GM18861 (cell line): Measurements from ENCODE around the gene SBF2.
"Not testable (repeated sequence)": the region's sequence is repeated elsewhere in the genome, so short reads cannot be mapped to it uniquely, and the experiment has no call there.

Experiments
- ATAC-seq: cut with Tn5 transposase; IDR thresholded peaks from one replicate; pipeline ENCODE4 v1.9.1; 2021; ENCODE audit not compliant: unreplicated experiment

Gene SBF2

DNA sequence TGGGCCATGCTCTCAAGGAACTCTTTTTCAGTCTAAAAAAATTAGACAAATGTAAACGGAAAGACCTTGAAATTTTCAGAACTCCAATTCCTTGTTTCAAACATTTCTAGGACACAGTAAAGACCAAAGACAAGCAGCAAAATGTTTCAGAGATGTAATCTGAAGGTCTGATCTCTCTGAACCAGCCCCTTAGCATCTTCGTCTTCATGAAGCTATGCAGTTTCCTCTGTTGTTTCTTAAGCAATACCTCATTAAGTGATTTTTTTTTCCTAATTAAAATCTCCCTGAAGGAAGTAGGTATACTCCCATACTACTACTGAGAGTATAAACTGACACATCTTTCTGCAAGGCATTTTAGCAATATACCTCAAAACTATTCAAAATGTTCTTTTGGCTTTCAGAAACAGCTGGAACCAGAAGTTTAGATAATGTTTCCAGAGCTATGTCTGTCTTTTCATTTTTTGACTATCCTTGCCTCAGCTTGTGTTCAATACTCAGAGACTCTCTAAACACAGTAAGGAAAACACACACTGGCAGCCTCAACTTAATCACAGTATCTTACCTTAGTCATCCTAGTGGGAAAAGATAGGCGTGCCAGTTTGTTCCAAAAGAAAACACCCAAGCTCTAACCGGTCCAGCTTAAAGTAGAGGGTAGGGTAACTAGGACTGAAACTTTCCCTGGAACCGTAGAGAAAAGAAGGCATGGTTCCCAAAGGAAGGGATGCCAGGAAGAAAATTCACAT, 25.1 kb downstream of the SBF2 start:
- no peak for ATAC-seq

DNA sequence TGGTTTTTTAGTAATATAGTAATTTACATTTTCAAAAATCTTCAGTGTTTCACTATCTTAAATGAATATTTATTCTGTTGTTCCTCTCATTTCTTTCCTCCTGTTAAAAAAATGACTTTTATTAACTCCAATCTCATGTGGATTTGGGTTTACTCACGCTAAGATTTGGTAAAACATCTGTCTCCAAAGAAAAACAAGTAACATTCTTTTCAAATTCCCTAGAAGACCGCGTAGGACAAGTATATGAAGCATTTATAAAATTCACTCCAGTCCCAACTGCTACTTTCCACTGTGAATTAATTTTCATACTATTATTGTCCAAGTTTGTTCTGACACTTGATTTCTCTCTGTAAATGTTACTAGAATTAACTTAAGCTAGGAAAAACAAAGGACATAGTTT, 26.2 kb downstream of the SBF2 start:
- no peak for ATAC-seq

DNA sequence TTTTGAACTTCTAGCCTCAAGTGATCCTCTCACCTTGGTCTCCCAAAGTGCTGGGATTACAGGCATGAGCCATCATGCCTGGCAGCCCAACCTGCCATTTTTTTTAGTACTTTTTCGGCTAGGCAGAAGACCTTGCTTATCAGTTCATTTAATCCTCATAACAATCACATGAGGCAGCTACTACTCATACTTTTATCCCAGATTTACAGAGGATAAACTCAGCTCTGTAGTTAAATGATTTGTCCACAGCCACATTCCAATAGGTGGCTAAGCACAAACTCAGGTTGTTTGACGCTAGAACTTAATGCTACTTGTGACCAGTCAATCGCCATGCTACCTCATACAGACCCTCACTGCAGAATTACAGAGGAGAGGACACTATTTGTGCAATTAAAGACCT, 28.1 kb downstream of the SBF2 start:
- no peak for ATAC-seq

DNA sequence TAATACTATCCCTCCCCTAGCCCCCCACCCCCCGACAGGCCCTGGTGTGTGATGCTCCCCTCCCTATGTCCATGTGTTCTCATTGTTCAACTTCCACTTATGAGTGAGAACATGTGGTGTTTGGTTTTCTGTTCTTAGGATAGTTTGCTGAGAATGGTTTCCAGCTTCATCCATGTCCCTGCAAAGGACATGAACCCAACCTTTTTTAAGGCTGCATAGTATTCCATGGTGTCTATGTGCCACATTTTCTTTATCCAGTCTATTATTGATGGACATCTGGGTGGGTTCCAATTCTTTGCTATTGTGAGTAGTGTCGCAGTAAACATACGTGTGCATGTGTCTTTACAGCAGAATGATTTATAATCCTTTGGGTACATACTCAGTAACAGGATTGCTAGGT, 29.3 kb downstream of the SBF2 start:
- ATAC-seq, result not testable (repeated sequence)

DNA sequence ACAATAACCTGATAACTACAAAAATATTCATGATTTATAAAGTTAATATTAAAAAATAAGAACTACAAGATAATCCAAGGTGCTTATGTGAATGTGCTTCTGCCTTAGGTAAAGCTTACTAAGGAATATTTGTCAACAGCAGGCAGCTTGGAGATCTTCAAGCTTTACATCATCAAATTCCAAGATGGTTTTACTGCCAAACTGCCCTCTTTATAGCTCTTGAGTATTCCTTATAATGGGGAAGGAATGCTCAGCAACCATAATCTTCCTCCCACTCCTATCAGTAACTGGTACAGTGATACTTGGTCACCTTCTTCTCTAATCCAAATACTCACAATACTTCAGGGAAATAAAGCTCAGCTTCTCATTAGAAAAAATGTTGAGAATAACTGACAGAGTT, 30.1 kb downstream of the SBF2 start:
- ATAC-seq, result no peak

DNA sequence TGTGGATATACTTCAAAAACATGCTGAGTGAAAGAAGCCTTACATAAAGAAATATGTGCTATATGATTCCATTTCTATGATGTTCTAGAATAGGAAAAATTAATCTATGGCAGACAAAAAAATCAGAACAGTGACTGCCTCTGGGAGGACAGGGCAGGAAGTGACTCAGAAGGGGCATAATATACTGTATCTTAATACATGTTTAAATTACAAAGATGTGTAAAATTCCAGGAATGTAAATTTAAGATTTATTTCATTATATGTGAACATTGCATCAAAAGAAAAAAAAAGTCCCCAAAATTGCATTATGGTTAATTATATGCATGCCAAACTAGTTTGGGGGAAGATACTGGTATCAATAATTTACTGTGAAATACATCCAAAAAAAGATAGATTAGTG, 32.2 kb downstream of the SBF2 start:
- no peak for ATAC-seq

DNA sequence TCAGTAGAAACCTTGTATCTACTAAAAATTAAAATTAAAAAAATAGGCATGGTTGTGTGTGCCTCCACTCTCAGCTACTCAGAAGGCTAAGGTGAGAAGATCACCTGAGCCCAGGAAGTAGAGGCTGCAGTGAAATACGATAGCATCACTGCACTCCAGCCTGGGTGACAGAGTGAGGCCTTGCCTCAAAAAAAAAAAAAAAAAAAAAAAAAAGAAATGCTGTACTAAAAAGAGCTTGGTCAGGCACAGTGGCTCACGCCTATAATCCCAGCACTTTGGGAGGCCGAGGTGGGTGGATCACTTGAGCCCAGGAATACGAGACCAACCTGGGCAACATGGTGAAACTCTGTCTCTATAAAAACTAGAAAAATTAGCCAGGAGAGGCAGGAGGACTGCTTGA, 36.5 kb downstream of the SBF2 start:
- no peak for ATAC-seq

DNA sequence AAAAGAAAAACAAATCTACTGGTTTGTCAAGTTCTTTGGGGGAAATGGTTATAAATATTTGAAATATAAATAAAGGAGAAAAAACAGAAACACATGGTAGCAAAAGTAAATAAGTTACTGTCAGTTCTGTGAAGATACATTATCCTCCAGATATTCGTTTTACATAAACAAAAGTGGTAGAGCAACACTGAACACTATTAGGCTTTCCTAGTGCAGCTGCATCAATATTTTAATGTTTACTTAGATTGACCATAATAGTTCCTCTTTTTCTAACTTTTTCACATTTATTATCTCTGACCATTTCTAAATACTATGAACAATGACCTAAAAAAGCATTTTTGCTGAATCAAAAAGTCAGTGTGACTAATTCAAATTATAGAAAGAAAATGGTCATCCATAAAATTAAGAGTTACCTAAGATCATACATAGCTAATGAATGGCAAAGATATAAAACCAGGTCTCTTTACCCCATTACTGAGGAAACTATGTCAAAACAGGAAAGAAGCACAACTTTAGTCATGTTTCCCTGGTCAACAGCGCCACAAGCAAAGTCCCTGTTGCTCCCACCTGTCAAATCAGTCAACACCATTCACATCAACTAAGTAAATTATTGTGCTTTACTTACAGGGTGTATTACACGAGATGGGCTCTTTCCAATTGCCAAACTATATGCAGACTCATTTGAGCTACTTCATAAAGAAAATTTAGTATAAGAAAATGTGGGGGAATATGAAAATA, 38.5 kb downstream of the SBF2 start:
- no peak for ATAC-seq

DNA sequence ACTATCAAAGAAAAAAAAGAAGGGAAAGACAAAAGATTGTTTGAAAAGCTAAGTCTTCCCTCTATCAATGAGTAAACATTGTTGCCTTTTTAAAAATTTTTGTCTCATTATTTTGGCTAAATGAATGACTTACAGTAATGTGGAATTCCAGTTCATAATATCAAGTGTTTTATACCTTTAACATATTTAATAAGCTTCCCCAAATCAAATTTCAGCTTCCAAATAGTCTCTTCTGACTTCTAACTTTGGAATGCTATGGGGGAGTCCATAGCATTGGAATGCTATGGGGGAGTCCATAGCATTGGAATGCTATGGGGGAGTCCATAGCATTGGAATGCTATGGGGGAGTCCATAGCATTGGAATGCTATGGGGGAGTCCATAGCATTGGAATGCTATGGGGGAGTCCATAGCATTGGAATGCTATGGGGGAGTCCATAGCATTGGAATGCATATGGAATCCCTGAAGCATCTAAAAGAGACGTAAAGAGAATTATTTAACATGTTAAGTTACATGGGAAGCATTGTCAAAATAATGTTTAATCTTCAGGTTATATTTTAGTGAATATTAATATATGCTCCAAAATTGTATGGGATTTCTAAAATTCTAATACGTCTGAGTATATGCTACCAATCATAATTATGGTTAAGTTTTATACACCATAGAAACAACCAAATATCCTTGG, 44.4 kb downstream of the SBF2 start:
- not testable (repeated sequence) for ATAC-seq

DNA sequence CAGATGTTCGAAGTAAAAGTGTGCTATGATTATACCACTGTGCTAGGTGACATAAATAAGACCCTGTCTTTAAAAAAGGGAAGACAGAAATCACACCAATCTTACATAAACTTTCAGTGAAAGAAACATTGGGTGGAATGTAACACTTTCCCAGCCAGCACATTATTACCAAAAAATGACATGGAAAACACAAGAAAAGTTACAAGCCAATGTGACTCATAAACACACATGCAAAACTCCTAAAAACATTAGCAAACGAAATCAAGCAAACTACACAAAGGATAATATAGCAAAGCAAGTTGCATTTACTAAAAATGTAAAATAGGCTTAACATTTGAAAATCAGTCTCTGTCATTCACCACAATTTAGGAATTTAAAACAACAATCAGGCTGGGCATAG, 47.0 kb downstream of the SBF2 start:
- no peak for ATAC-seq

DNA sequence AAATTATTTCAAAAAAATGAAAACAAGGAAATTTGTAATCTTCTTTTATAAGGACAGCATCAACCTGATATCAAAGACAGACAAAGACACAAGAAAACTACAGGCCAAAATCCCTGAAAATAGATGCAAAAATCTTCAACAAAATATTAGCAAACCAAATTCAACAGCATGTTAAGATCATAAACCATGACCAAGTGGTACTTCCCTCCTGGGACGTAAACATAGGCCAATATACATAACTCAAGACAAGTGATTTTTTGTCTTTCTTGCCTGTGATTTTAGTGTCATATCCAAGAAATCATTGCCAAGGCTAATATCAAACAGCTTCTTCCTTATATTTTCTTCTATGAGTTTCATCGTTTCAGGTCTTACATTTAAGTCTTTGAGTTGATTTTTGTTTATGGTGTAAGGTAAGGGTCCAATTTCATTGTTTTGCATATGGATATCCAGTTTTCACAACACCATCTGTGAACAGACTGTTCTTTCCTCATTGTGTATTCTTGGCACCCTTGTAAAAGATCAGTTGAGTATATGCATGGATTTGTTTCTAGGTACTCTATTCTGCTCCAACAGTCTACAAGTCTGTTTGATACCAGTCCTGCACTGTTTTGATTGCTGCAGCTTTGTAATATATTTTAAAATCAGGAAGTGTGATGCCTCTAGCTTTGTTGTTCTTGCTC, 50.0 kb downstream of the SBF2 start:
- ATAC-seq, result no peak

DNA sequence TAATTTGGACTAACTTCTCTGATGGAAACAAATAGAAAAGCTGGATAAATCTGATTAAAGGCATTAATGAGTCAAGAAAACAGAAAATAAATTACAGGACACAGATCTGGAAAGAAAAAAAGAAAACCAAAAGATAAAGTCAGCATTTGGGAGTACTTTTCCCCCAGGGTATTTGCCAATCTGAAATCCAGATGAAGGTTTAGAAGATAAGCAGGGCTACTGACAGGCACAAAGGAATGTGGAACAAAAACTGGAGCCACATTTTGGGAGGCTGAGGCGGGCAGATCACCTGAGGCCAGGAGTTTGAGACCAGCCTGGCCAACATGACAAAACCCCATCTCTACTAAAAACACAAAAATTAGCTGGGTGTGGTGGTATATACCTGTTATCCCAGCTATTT, 57.2 kb downstream of the SBF2 start:
- ATAC-seq, result no peak

DNA sequence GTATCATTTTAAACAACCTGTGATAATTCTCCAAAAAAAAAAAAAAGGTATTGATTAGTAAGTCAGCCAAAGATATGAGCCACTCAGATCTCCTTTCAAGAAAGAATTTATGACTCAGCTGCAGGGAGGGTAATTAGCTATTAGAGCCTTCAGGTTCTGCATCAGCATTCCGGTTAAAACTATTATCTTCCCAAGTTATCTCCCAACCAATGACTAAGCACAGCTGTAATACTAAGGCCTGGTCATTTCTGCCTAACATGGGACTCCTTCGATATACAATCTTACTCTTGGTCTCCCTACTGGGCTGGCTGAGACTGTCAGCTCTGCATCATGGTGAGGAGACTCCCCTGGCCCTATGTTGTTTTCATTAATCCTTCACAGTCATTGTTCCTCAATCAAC, 60.4 kb downstream of the SBF2 start:
- ATAC-seq, result no peak

DNA sequence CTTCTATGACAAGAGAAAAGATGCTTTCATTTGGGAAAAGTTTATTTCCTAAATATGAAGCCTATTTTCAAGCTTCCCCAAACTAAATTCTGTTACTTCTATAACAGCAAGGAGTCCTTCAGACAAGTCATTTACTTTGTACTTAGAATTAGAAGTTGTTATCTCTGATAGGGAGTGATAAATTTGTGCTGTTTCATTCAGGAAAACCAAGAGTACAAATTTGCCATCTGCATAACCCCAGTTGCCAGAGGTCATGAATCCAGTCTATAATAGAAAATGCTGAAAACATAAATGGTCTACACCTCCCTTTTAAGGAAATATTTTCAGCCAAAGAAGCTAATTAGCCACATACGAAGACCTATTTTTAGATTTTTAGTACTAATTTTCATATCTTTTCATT, 61.3 kb downstream of the SBF2 start:
- ATAC-seq, result no peak

DNA sequence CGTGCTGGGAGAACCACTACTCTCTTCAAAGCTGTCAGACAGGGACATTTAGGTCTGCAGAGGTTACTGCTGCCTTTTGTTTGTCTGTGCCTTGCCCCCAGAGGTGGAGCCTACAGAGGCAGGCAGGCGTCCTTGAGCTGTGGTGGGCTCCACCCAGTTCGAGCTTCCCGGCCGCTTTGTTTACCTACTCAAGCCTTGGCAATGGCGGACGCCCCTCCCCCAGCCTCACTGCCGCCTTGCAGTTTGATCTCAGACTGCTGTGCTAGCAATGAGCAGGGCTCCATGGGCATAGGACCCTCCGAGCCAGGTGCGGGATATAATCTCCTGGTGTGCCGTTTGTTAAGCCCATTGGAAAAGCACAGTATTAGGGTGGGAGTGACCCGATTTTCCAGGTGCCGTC, 62.2 kb downstream of the SBF2 start:
- not testable (repeated sequence) for ATAC-seq

DNA sequence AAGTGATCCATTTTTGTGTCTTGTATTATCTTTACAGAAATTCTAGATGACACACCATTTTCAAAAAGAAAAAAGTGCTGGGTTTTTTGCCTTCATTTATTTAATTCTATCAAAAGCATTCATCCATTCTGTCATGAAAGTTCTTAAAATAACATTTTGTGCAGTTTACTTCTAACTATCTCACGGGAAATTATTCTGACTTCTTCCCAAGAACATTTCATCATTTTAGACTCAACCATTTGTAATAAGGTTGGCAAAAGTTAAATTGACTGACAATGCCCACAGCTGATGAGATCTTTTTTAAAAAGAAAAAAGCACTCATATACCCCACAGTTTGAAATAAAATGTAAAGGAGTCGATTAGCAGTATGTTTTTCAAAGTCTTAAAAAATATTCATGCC, 68.5 kb downstream of the SBF2 start:
- ATAC-seq, result no peak

DNA sequence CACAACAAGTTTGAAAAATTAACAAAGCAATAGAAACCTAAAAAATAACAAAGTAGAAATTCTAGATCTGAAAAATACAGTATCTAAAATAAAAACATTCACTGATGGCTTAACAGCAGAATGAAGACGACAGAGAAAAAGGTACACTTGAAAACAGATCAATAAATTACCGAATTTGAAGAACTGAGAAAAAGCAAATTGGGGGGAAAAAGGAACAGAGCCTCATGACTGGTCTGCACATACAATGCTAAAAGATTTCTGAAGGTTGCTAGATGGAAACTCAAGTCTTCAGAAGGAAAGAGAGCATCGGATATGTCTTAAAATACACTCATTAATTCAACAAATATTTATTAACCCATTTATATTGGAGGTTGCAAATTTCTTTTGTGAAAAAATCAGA, 71.6 kb downstream of the SBF2 start:
- ATAC-seq, result no peak

DNA sequence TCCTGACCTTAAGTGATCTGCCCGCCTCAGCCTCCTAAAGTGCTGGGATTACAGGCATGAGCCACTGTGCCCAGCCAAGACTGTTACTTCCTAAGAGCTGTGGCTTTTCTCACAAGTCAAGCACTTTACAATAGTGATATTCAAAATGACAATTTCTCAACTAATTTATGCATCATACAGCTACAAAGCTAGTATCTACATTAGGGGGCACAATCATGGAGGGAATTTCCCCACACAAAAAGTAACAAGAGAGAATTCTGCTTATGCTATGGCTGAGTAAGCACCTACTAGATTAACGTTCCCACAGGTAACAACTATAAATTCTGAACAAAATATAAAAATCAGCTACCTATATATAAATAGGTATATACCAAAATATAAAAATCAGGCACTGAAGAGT, 72.7 kb downstream of the SBF2 start:
- ATAC-seq, result no peak

DNA sequence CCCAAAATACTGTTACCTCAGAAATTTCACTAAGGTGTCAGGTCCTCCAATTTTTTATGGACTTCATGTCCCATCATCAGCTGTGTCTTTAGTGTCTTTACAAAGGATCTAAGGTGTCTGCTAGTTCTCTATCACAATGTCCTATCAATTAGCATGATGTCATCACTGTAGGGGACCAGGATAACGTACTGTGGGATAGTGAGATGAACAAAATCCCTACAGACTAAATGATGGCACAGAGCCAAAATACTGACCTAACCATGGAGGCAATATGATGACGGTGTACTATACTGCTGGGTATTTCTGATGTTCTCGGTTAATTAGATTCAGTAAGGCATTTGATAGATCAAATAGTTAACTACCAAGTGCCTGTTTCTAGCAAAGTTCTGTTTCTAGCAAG, 82.5 kb downstream of the SBF2 start:
- ATAC-seq, result no peak

DNA sequence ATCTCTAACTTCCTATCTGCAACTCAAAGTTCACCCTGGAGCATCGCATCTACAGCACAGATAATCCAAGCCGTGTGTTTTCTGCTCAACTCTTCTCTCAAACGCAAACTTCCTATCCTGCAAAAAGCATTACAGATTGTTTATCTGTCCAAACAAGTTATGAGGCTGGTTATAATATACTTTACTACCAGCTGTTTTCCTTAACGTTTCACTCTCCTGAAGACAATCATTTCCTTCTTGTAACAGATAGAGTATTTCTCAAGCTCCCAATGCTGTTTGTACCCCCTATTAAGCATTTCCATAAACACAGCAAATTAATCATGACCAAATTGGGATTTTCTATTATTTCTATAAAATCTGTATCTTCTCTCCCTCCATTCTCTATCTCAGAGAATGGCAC, 84.7 kb downstream of the SBF2 start:
- no peak for ATAC-seq

DNA sequence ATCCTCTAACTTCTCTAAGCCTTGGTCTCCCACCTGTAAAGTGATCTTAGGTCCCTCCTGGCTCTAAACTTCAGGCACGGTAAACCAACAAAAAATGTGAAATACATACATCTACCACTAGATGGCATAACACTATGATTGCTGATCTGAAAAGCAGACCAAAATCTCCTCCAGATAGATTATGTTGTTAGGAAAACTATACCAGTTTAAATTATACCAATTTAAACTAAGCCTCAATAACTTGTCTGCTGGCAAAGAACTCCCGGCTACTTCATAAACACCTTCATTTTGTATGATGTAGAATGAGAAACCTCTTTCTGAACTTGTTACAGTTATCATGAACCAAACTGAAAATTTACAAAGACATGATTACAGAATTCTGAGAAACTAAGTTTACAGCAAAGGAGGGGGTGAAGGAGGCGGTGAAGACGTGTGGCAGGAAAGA, 85.9 kb downstream of the SBF2 start:
- ATAC-seq, result no peak

DNA sequence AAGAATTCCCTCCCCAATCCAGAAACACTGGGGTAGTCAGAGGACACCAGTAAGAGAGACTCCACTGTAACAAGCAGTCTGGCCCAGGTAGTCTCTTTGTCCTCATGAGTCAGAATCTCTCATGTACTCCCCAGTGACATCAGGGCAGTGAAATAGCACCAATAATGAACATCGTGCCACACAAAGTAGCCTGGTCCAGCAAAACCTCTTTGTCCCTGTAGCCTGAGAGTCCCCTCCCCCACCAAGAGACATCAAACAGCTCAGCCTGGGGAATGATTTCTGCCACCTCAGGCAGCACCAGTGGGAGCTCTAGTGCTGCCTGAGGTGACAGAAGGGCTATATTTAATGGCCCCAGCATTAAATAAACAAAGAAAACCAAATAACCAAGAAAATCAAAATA, 88.1 kb downstream of the SBF2 start:
- no peak for ATAC-seq
